ENCODE results near the gene PDE1C. TPM values are rescaled to one million over a fixed set of nuclear protein-coding genes. Genes with fewer than 3 reads are reported as not detected.

PDE1C gene
- total and polyA plus RNA-seq, 12 donors, result 0.33 to 9.9 (median 2.9) TPM

- no peak overlapping the region for H3K4me3 ChIP-seq
- intact Hi-C loops (cut with DNase I), result no loop called here
- WGBS, 4 donors, result 71 to 93% (median 84%) methylated on average over 1 of the region's 1 CpG
- no peaks in the 10 kb centered on the region for H3K36me3 ChIP-seq (replicated peaks in 1 of 2)
- no peak overlapping the region for H3K27ac ChIP-seq
- no peak for DNase-seq
- H3K4me1 ChIP-seq (replicated peaks in 1 of 2), result no peaks in the 10 kb centered on the region
- H3K9me3 ChIP-seq (replicated peaks in 1 of 3), result no peaks in the 10 kb centered on the region
- H3K27me3 ChIP-seq, result no peaks in the 10 kb centered on the region
- TF ChIP-seq CTCF (IDR thresholded peaks at IDR 0.05) (no peak), POLR2A (IDR thresholded peaks at IDR 0.05) (no peak)
Observed at GRCh38 chr7:31710171-31710570, 360.0 kb downstream of the PDE1C start.

- Histone ChIP-seq H3K9me3 (replicated peaks in 1 of 3) (no peaks in the 10 kb centered on the region), H3K4me3 (no peak overlapping the region), H3K27ac (no peak overlapping the region), H3K4me1 (replicated peaks in 1 of 2) (no peaks in the 10 kb centered on the region), H3K27me3 (no peaks in the 10 kb centered on the region), H3K36me3 (replicated peaks in 1 of 2) (no peaks in the 10 kb centered on the region)
- no peak for TF ChIP-seq CTCF (IDR thresholded peaks at IDR 0.05)
- no peak for TF ChIP-seq POLR2A (IDR thresholded peaks at IDR 0.05)
- WGBS, 4 donors, result 48 to 58% (median 53%) methylated on average over 5 of the region's 5 CpGs
- DNase-seq, result no peak
- intact Hi-C loops (cut with DNase I), result no loop called here
Observed at GRCh38 chr7:31707089-31707488, 363.1 kb downstream of the PDE1C start.

- intact Hi-C loops (cut with DNase I), result no loop called here
- Histone ChIP-seq H3K9me3 (replicated peaks in 1 of 3) (no peaks in the 10 kb centered on the region), H3K36me3 (replicated peaks in 1 of 2) (no peaks in the 10 kb centered on the region), H3K4me1 (replicated peaks in 1 of 2) (no peaks in the 10 kb centered on the region), H3K27me3 (no peaks in the 10 kb centered on the region), H3K4me3 (no peak overlapping the region), H3K27ac (no peak overlapping the region)
- TF ChIP-seq CTCF (IDR thresholded peaks at IDR 0.05) (no peak), POLR2A (IDR thresholded peaks at IDR 0.05) (no peak)
- DNase-seq, result no peak
- WGBS, 4 donors, result 81 to 87% (median 85%) methylated on average over 3 of the region's 3 CpGs
Observed at GRCh38 chr7:31705377-31705776, 364.8 kb downstream of the PDE1C start.

- no peak for DNase-seq
- Histone ChIP-seq H3K4me1 (replicated peaks in 1 of 2) (no peaks in the 10 kb centered on the region), H3K27ac (no peak overlapping the region), H3K9me3 (replicated peaks in 1 of 3) (no peaks in the 10 kb centered on the region), H3K36me3 (replicated peaks in 1 of 2) (no peaks in the 10 kb centered on the region), H3K27me3 (no peaks in the 10 kb centered on the region), H3K4me3 (no peak overlapping the region)
- intact Hi-C loops (cut with DNase I), result no loop called here
- WGBS, 4 donors, result 73 to 92% (median 88%) methylated on average over 3 of the region's 3 CpGs
- TF ChIP-seq POLR2A (IDR thresholded peaks at IDR 0.05) (no peak), CTCF (IDR thresholded peaks at IDR 0.05) (no peak)
Observed at GRCh38 chr7:31702354-31702753, 367.9 kb downstream of the PDE1C start.
